HG03066 (cell line): ENCODE data around the gene WDFY2.
"Not testable (repeated sequence)": the region's sequence is repeated elsewhere in the genome, so short reads cannot be mapped to it uniquely, and the experiment has no call there.

Source experiments
- ATAC-seq: cut with Tn5 transposase; IDR thresholded peaks from one replicate; pipeline ENCODE4 v1.9.1; 2021; ENCODE audit warnings: low read depth; ENCODE audit not compliant: unreplicated experiment

The WDFY2 gene

DNA sequence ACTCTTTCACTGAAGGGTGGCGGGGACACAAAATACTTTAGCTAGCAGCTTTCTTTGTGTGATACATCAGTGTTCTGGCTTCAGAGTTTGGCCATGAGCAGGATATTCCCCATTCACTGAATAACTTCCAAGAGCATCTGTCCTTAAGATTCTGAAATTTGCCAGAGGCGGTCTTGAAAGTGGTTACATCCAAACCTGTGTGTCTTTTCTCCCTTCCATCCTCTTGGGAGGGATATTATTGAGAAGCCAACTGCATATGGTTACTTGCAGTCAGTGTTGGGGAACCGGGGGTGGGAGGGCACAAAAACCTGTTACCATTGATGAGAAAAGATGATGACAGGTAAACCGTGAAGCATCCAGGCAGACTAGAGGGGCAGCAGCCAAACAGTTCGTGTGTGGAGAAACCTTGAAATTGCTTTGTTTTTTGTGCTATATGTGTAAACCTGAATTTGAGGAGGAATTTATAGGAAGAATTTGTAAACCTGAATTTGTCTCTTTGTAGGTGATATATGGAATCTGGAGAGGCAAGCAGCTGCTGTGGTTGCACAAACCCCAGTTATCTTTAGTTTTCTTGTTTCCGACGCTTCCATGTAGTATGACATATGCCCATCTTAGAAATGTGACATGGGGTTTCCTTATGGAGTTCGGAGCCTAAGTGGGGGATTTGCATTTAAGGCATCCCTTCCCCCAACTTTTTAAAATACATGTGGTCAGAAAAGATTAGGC is 104.8 kb downstream of the WDFY2 start:
- no peak for ATAC-seq

DNA sequence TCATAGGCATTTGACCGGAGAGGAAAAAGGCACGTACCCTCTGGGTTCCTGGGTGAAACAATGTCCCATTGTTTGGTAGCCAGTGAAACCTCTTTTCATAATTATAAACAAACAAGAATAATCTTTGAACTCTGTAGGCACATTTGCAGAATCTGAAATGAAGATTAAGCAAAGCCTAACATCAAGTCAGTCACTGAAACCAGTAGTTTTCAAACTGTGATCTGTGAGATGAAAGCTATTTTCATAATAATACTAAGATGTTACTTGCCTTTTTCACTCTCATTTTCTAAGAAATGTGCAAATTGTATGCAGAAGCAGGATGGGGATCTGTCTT is 105.4 kb downstream of the WDFY2 start:
- no peak for ATAC-seq

DNA sequence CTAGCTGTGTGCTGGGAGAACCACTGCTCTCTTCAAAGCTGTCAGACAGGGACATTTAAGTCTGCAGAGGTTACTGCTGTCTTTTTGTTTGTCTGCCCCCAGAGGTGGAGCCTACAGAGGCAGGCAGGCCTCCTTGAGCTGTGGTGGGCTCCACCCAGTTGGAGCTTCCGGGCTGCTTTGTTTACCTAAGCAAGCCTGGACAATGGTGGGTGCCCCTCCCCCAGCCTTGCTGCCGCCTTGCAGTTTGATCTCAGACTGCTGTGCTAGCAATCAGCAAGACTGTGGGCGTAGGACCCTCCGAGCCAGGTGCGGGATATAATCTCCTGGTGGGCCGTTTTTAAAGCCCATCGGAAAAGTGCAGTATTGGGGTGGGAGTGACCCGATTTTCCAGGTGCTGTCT is 111.4 kb downstream of the WDFY2 start:
- not testable (repeated sequence) for ATAC-seq

DNA sequence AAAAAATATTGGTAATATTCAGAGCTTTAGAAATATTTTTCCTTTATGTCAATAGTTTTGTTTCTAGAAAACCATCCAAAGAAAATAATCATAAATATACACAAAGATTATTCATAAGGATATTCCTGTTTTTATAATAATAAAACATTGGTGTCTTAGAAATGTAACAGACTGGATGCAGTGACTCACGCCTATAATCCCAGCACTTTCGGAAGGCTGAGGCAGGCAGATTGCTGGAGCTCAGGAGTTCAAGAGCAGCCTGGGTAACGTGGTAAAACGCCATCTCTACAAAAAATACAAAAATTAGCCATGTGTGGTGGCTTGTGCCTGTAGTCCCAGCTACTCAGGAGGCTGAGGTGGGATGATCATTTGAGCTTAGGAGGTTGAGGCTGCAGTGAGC is 112.9 kb downstream of the WDFY2 start:
- no peak for ATAC-seq

DNA sequence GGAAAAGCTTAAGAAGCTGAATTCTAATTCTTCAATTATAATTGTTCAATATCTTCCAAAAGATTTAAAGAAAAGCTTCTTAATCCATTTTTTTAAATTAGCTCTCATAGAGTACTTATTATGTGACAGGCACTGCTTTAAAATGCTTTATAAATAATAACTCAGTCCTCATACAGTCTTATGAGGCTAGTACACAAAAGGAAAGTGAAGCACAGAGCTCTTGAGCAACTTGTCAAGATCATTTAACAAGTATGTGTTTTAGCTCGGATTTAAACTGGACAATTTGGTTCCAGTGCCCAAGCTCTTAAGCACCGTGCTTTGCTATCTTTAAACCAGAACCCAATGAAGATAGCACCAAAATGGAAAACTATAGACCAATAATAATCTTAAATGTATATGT is 113.6 kb downstream of the WDFY2 start:
- no peak for ATAC-seq

DNA sequence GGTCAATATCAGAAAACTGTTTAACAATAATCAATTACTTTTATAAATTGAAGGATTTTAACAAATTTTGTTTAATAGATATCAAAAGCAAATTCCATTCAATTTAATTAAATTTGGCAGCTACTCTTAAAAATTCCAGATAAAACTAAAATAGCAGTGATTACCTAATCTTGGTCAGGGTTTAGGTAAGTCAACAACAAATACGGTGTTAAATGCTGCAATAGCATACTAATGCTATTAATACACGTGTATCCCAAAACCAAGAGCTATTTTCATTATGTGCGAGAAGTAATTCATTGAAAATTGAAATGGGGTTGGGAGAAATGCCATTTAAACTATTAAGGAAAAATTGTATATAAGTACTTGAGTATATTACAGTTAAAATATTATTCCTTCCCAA is 114.1 kb downstream of the WDFY2 start:
- ATAC-seq = no peak

DNA sequence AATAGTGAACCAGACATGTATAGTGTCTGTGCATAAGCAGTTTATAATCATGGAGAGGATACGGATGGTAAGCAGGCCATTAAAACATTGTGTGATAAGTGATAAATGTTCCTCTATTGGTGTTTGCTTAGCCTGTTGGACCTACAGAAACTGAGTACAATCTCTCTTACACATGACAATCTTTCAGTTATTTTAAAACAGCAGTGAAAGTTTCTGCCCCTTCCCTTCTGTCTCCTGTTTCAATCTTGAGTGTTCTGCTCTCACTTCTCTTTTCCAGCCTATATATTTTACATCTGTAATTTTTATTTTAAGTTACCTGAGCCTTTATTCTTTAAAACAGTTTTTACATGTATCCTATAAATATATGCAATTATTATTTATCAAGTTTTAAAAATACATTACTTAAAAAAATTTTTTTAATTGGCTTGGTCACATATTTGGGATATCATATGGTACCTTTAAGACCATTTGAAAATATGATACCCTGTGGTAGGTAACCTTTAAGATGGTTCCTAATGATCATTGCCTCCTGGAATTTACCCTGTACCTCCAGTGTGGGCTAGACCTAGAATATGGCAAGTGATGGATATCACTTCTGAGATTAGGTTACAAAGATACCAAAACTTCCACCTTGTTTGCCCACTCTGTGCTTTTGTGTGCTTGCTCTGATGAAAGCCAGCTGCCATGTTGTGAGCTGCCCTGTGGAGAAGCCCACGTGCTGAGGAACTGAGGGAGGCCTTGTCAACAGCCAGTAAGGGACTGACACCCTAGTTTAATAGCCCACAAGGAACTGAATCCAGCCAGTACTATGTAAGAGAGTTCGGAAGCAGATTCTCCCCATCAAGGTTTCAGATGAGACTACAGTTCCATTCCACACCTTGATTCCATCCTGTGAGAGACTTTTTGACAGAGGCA is 120.4 kb downstream of the WDFY2 start:
- peak; percentile 98 for ATAC-seq

DNA sequence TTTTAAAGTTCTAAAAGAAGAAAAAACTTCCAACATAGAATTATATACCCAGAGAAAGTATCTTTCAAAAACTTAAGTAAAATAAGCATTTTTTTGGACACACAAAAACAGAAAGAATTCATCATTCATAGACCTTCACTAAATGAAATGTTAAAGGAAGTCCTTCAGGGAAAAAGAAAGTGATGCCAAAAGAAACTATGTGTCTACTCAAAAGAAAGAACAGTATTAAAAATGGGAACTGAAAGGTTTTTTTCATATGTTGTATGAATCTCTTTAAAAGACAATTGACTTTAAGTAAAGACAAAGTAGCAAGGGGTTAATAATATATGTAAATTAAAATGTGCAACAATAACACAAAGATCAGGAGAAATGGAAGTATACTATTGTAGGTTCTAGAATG is 123.2 kb downstream of the WDFY2 start:
- ATAC-seq = no peak

DNA sequence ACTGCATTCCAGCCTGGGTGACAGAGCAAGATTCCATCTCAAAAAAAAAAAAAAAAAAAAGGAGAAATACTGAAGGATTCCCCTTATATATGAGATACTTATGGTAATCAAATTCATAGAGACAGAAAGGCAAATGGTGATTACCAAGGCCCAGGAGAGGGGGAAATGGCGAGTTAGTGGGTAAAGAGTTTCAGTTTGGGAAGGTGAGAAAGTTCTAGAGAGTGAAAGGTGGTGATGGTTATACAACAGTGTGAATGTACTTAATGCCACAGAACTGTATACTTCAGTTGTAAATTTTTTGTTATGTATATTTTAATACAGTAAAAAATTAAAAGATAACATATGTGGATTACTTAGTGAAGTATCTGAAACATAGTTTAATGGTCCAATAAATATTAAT is 129.5 kb downstream of the WDFY2 start:
- no peak for ATAC-seq

DNA sequence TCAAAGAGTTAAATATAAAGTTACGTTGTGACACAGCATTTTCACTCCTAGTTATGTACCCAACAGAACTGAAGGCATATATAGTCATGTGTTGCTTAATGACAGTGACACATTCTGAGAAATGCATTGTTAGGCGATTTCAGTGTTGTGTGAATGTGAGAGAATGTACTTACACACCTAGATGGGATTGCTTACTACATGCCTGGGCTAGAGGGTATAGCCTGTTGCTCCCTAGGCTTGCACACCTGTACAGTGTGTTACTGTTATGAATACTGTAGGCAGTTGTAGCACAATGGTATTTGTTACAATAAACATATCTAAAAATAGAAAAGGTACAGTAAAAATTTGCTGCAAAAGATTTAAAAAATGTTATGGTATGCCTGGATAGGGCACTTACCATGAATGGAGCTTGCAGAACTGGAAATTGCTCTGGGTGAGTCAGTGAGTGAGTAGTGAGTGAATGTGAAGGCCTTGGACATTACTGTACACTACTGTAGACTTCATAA is 130.5 kb downstream of the WDFY2 start:
- ATAC-seq = peak; percentile 81

DNA sequence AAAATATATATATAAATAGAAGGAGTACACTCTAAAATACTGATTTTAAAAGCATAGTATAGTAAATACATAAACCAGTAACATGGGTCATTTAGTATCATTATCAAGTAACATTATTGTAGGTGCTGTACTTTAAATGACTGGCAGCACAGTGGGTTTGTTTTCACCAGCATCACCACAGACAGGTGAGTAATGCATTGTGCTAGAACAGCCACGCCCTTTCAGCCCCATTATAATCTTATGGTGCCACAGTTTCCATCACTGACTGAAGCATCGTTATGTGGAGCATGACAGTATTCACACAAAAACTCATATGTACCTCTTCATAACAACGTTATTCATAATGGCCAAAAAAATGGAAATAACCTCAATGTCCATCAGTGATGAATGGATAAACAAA is 131.4 kb downstream of the WDFY2 start:
- ATAC-seq = no peak

DNA sequence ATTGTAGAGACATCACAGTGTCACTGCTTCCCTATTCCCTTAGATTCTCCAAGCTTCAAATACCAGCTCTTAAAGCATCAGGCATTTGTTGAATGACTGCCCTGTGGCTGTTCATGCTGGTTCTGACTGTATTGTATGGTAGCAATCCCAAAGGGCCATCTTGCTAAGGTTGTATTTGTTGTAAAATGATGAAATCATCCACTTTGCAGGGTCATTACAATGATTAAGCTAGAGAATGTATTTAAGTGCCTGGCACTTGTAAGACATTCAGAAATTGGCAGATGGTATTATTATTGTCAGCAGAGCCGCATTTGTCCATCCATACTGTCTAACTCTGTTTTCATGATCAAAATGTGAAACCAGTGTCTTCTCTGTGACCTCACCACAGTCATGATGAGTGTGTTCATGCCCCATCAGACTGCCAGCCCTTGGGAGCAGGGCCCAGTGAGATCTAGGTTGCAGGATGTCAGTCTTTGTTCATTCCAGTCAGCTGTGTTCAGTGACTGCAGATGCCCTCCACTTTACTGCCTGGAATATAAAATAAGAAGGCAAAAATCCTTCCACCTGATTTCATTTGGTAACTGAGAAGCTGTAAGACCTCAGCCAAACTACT is 133.6 kb downstream of the WDFY2 start:
- ATAC-seq = no peak

DNA sequence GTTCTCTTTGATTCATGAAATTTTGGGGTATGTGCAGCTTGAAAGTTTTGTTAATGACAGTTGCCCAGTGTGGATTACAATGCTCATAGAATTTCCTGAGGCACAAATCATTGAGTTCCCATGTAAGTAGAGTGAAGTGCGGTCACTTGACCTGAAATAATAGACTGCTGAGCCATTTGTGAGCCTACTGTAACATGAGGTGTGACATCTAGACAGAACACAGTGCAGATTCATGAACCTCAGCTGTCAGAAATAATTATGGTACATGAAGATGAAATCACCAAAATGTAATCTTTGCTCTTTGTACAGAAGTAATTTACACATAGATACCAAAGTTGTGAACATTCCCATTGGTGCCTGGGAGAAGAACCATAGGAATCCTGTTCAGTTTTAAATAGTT is 135.1 kb downstream of the WDFY2 start:
- no peak for ATAC-seq

DNA sequence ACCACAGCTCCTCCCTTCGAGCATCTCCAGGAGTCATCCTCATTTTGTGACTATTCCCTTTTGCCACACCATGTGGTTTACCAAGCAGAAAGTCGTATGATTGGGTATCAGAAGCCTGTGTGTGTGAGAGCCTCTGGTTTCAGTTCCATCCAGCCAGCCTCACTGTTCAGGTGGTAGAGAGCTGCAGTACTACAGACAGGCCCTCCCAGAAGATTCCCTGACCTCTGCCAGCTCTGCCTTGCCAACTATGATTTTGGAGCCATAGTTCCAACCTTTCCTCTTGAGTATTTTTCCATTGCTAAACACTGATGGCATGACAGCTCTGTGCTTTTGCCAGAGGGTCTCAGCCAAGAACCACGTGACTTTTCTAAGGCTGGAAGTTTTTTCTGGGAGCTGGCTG is 137.2 kb downstream of the WDFY2 start:
- ATAC-seq = peak; percentile 97

DNA sequence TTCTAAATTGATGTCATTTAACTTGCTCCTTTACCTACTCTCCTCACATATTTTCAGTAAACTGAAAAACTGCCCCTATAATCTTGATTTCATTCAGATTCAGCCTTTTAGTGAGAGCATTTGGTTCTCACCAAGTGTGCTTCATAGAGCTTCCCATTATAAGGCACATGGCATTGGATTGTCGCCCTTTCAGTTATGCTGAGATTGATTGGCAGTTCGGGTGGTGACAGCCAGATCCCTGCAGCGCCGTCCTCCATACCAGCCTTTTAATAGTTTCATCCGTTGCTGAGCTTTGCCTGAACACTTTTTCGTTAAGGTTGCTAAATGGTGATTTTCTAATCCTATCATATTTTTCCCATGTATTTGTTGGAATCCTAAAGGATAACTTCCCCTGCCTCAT is 139.3 kb downstream of the WDFY2 start:
- ATAC-seq = no peak

DNA sequence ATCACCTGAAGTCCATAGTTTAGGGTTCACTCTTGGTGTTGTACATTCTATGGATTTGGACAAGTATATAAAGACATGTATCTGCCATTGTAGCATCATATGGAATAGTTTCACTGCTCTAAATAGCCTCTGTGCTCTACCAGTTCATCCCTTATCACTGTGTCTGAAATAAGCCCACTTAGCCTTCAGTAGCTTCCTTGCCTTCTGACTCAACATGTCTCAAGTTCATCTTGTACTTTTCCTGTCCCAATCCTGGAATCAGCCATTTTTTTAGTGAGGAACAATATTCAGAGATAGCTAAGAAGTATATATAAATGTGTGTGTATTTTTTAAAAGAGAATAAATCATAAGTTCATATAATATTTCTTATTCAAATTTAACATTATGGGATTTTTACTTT is 140.5 kb downstream of the WDFY2 start:
- no peak for ATAC-seq

DNA sequence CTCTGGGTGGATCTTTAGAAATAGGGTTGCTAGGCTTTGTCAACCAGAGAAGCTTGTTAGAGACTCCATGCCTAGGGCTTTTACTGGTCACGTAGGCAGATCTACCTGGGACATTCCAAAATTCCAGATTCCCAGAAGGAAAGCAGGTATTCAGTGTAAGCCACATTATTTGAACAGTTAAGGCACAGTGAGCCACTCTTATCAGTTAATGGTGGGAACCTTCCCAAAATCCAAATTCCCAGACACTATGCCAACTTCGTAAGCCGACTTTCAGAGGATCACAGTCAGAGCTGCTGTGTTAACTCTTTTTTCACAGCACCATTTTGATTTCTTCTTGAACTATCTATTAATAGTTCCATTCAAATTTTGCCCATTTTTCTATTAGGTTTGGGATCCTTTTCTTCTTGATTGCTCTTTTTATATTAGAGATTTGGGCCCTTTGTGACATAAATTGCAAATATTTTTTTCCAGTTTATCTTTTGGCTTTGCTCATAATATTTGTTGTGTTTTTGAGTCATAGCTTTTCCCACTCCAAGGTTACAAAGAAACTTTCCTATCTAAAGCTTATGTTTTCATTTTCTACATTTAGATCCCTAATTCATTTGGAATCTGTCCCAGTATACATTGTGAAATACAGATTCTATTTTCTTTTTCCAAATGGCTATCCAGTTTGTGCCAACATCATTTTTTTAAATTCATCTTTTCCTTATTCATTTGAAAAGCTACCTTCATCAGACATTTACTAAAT is 142.4 kb downstream of the WDFY2 start:
- no peak for ATAC-seq

DNA sequence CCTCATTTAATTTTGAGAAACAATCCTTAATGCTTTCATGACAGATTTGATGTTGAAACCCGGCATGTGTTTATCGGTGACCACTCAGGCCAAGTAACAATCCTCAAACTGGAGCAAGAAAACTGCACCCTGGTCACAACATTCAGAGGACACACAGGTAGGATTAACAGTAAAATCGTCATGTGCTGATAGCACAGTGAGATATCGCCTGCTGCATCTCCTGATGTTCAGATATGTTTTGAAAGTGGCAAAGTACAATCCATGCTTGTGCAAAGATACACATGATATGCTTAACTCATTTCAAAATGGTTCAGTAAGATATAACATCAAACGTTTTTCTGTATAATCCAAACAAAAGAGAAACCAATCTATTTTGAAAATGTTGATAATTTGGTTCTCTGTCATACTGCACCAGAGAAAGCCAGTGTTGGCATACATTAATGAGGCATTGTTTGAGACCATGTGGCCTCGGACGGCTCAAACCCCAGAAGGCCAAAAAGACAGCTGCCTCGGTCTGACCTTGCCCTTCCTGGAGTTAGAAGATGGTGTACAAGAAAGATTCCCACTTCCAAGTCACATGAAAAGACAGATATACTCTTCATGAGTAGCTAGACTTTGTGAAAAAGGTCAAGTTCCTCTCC is 143.5 kb downstream of the WDFY2 start:
- ATAC-seq = no peak

DNA sequence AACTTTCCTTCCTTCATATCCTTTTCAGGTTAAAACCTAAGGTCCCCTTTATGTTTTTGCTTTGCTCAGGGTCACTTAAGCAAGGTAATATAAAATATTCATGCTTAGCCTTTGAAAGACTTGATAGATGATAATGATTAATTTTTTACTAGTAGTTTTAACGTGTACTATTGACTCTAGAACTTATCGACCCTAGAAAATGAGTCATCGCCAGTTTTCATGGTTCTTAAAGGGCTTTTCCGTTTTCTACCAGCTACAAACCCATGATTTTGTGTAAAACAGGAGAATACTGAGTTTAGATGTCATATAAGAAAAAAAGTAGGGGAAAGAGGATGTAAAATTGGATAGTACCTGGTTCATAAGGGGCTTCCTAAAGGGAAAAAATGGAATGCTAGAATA is 144.0 kb downstream of the WDFY2 start:
- ATAC-seq = no peak

DNA sequence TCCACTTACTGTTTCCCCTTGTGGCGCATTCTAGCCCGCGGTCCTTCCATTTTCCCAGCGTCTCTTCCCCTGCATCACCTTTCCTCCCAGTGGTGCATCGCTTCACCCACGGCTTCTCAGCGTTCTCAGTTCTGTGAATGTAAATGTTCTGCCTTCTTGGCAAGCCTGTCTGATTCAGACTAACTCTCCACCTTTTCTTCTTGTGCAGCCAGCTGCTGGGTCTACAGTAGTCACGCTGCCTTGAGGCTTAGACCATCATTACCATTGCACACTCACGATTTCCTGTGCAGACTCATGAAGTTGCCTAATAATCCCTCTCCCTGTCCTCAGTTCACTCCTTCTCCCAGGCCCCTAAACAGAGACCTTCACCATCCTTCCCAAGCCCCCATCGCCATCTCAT is 144.7 kb downstream of the WDFY2 start:
- no peak for ATAC-seq
